Glomerular visceral epithelial cell (primary cell): ENCODE results near the gene PTP4A2.

Experiments used
- DNase-seq: peaks from one replicate; pipeline ENCODE4 v3.0.0-alpha.2; 2016; ENCODE audit errors: extremely low spot score

The PTP4A2 gene

GRCh38 chr1:31886866-31887265 is 51.3 kb downstream of the PTP4A2 start:
- no peak for DNase-seq

DNA sequence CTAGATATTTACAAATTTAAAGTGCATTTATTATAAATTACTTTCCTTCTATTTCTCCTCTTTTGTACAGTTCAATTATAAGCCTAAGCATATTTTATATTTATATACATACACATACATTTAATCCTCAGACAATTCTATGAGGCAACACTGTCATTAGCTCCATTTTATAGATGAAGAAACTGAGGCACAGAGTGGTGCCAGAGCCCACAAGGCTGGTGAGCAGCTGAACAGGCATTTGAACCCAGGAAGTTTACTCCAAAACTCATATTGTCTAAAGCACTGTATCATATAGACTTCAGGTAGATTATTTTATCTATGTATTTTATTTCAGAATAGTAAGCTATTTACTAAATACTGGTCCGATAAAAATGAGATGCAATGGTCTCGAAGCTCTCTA is 52.3 kb downstream of the PTP4A2 start:
- no peak for DNase-seq

- no peak for DNase-seq
These were observed 54.7 kb downstream of the PTP4A2 start for GRCh38 chr1:31883357-31883942.

- no peak for DNase-seq
These were observed 56.5 kb downstream of the PTP4A2 start for GRCh38 chr1:31881688-31882000.

DNA sequence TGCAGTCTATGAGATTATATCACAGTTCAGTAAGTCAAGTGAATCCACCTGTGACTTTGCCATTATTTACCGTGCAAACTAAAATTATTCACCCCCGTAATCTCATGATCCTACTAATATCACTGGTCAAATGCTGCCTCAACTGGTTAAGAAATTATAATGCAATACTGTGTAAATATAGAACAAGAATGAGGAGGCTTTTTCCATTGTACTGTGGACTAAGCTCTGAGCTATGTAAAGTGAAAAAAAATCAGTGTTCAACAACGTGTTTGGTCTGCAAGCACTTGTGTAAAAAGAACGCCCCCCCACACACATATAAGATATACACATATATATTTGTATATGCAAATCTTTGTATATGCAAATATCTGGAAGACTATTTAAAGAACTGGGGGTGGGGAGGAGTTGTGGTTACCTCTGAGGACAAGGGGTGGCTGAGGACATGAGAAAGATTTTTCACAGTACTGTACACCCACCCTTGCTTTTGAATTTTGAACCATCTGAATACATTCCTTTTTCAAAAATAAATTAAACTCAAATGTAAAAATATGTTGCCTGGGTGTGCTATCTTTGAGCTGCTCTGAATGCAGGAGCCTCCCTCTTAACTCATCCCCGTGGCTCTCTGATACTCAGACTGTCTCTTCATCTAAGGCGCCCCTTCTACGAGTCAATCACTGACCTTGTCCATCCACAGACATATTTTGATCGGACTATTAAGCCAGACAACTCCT is 57.0 kb downstream of the PTP4A2 start:
- DNase-seq, result no peak

DNA sequence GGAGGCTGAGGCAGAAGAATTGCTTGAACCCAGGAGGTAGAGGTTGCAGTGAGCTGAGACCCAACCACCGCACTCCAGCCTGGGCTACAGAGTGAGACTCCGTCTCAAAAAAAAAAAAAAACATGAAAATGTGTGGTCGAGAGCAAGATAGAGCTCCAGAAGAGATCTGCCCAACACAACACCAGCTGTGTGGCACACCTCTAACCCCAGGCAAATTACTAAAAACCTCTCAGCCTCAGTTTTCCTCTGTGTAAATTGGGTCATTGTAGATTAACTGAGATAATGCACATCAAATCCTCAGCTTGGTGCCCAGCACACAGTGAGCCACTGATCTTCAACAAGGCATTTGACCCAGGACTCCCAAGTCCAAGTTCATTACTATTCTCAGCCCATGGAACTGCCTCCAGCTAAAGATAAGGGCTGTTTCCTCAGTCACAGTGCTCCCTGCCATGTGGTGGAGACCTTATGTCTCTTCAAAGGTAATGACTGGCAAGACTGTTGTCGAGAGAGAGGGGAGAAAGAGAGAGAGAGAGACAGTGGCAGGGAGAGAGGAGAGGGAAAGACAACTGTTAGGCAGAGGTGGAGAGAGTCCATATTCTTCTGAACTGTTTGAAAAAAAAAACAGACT is 58.1 kb downstream of the PTP4A2 start:
- DNase-seq, result no peak

DNA sequence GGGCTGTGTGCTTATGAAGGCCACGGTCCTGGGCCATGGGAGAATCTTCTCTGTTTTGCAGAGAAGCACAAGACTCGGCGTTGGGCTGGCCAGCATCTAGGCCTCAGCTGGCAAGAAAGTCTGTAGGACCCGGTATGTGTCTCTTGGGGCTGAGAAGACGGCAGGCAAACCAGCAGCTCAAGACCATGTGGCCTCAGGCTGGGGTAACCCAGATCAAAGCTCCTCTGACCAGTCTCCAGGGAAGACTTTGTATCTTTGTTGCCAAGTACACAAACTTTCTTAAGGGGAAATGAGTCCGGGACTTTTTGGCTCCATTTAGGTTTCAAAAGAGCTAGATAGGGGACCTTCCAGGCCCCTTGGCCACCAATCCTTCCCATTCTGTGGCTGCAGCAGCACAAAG is 60.1 kb downstream of the PTP4A2 start:
- DNase-seq, result no peak

DNA sequence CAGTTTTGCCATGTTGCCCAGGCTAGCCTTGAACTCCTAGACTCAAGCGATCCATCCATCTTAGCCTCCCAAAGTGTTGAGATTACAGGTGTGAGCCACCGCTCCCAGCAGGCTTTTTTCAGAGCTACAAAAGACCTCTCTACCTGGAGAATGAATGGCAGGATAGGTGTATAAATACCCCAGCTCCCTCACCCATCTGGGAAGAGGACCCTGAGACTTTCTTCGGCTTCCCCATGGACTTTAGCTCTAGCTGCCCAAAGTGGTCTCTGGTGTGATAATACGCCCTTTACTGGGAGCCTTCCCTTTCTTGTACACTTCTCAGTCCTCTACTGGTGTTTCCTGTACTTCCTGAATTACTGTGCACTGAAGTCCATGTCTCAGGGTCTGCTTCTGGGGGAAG is 60.6 kb downstream of the PTP4A2 start:
- DNase-seq, result no peak

- no peak for DNase-seq
These were observed 62.4 kb downstream of the PTP4A2 start for GRCh38 chr1:31875636-31876236.

- no peak for DNase-seq
These were observed 63.2 kb downstream of the PTP4A2 start for GRCh38 chr1:31874942-31875341.

DNA sequence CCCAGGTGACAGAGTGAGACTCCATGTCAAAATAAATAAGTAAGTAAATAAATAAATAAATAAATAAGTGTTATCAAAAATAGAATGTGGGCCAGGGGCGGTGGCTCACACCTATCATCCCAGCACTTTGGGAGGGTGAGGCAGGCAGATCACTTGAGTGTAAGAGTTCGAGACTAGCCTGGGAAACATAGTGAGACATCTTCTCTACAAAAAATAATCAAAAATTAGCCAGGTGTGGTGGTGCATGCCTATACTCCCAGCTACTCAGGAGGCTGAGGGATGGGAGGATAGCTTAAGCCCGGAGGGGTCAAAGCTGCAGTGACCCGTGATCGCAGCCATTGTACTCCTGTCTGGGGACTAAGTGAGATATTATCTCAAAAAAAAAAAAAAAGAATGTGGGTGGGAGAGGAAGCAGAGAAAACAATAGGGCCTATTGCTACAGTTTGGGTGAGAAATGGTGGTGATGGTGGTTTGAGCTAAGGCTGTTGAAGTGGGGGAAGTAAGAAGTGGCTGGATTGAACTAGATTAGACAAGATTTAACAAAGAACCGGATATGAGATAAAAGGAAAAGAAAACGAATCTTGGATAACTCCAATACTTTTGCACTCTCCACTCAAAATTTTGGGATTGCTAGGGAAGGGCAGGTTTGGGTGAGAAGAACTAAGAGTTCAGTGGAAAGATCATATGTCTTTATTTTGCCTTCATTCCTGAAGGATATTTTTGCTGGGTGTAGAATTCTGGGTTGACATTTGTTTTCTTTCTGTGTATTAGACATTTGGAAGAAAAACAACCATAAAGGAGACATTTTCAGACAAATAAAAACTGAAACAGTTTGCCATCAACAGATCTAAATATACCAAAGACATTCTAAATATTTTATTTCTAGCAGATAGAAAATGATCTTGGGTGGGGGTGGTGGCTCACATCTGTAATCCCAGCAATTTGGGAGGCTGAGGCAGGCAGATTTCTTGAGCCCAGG is 65.2 kb downstream of the PTP4A2 start:
- DNase-seq, result no peak

- no peak for DNase-seq
These were observed 66.5 kb downstream of the PTP4A2 start for GRCh38 chr1:31871703-31872102.

GRCh38 chr1:31870086-31870736 is 68.0 kb downstream of the PTP4A2 start:
- no peak for DNase-seq

- no peak for DNase-seq
These were observed 68.7 kb downstream of the PTP4A2 start for GRCh38 chr1:31869449-31869848.

GRCh38 chr1:31868862-31869261 is 69.3 kb downstream of the PTP4A2 start:
- DNase-seq, result no peak

GRCh38 chr1:31867546-31867945 is 70.6 kb downstream of the PTP4A2 start:
- no peak for DNase-seq

DNA sequence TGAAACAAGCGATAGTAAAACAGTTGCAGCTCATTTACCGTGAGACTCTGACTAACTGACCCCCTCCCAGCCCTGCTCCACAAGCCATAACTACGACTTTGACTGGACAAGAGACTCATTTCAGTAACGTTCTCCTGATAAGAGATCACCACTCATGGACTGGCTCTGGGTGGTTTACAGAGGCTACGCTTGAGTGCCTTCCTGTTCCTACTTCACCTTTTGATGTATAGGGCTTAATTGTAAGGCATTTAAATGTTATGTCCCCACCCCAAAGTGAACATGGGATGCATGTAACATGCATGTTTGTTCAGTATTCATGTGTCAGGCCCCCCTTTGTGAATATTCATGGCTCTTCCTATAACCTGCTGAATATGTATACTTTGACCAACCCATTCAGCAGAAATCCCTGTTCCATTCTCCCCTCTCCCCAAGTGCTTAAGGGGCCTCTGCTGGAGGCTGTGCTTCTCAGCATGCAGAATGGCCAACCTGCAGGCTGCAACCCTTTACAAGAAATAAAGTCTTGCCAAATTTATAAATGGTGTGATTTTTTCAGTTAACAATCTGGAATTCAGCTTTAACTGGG is 71.6 kb downstream of the PTP4A2 start:
- no peak for DNase-seq

DNA sequence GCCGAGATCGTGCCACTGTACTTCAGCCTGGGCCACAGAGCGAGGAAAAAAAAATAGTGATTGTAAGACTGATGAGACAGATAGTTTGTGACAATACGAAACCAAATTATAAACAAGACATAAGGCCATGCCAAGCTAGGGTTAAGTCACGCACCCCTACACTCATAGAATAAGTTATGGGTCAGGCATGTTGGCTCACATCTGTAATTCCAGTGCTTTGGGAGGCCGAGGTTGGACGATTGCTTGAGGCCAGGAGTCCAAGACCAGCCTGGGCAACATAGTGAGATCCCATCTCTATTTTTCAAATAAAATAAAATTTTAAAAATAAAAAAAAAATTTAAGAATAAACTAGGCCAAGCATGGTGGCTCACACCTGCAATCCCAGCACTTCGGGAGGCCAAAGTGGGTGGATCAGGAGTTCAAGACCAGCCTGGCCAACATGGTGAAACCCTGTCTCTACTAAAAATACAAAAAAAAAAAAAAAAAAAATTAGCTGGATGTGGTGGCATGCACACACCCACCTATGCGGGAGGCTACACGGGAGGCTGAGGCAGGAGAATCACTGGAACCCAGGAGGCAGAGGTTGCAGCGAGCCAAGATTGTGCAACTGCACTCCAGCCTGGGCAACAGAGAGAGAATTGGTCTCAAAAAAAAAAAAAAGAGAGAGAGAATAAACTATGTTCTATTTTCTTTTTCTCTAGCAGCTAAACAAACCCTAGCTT is 72.3 kb downstream of the PTP4A2 start:
- no peak for DNase-seq

- no peak for DNase-seq
These were observed 76.1 kb downstream of the PTP4A2 start for GRCh38 chr1:31862071-31862470.

DNA sequence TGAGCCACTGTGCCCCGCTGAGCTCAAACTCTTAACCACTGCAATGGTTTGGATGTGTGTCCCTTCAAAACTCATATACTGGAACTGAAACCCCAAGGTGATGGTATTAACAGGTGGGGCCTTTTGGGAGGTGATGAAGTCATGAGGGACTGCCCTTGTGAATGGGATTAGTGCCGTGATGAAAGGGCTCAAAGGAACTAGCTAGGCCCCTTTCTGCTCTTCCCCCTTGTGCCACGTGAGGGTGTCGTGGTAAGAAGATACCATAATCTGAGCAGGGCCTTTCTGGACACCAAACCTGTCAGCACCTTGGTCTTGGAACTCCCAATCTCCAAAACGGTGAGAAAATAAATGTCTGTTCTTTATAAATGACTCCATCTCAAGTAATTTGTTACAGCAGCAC is 76.8 kb downstream of the PTP4A2 start:
- DNase-seq, result no peak
